NOMO-1 treated with DMSO at 0.1 percent for 48 hours (cell line): ENCODE measurements around the gene ZBTB16.

ENCODE experiments used
- DNase-seq: peaks from one replicate; lab custom pipeline; 2025; ENCODE audit not compliant: unreplicated experiment; lab: John Stamatoyannopoulos, UW

Gene ZBTB16

GRCh38 chr11:114230031-114230704 lies 170.7 kb downstream of the ZBTB16 start:
- no peak for DNase-seq

- DNase-seq = no peak
These were observed 173.0 kb downstream of the ZBTB16 start for GRCh38 chr11:114232400-114233059.

- no peak for DNase-seq
These were observed 174.2 kb downstream of the ZBTB16 start for GRCh38 chr11:114233755-114234154.

- no peak for DNase-seq
These were observed 177.3 kb downstream of the ZBTB16 start for GRCh38 chr11:114236829-114237228.

- no peak for DNase-seq
These were observed 178.1 kb downstream of the ZBTB16 start for GRCh38 chr11:114237321-114238280.

GRCh38 chr11:114239753-114240161 lies 180.2 kb downstream of the ZBTB16 start:
- no peak for DNase-seq

- DNase-seq = no peak
These were observed 182.5 kb downstream of the ZBTB16 start for GRCh38 chr11:114242032-114242431.

GRCh38 chr11:114243461-114244372 lies 184.2 kb downstream of the ZBTB16 start:
- DNase-seq = no peak

- DNase-seq = no peak
These were observed 185.3 kb downstream of the ZBTB16 start for GRCh38 chr11:114244726-114245394.

- DNase-seq = no peak
These were observed 187.0 kb downstream of the ZBTB16 start for GRCh38 chr11:114246321-114247069.

- DNase-seq = no peak
These were observed 187.7 kb downstream of the ZBTB16 start for GRCh38 chr11:114247070-114247789.

GRCh38 chr11:114250180-114250579 lies 190.7 kb downstream of the ZBTB16 start:
- no peak for DNase-seq

- DNase-seq = no peak
These were observed 191.7 kb downstream of the ZBTB16 start for GRCh38 chr11:114250993-114251814.

- DNase-seq = no peak
These were observed 192.4 kb downstream of the ZBTB16 start for GRCh38 chr11:114251815-114252337.

- no peak for DNase-seq
These were observed 193.3 kb downstream of the ZBTB16 start for GRCh38 chr11:114252767-114253166.

- no peak for DNase-seq
These were observed 194.3 kb downstream of the ZBTB16 start for GRCh38 chr11:114253771-114254170.

- no peak for DNase-seq
These were observed 195.1 kb downstream of the ZBTB16 start for GRCh38 chr11:114254571-114255146.
